ENCODE measurements around the gene ZNF536. TPM values are rescaled to one million over a fixed set of nuclear protein-coding genes. Genes with fewer than 3 reads are reported as not detected.

ZNF536 gene
- total RNA-seq, 1 donor from 2014 or later, result 24.9 TPM

DNA sequence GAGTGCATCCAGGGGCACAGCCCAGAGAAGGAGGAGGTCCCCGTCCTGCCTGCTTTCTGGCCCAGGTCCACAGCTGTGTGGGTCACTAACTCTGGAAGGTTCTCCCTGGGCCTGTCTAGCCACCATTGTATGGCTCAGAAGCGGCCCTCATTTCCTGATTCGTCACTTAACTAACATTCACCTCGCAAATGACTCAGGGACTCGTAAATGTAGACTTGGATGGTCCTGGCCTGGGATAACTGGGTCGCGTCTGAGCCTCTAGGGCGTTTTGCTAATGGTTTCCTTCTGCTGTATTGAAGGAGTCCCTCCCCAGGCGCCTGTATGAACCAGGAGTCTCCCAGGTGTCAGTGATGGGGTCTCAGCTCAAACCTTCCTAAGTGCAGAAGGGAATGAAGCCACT lies 162.8 kb downstream of the ZNF536 start:
- Mint-ChIP-seq H3K4me3 (ENCODE audit: unreplicated experiment) (no peak overlapping the region), H3K4me1 (ENCODE audit: low read depth, unreplicated experiment) (peaks cover 15% of the 10 kb centered on the region), H3K36me3 (ENCODE audit: unreplicated experiment) (no peaks in the 10 kb centered on the region), H3K9me3 (ENCODE audit: unreplicated experiment) (peaks cover 18% of the 10 kb centered on the region), H3K27me3 (ENCODE audit: unreplicated experiment) (peaks cover 12% of the 10 kb centered on the region), H3K27ac (ENCODE audit: unreplicated experiment) (no peak overlapping the region)
- DNase-seq, result no peak
- no peak for TF ChIP-seq CTCF (IDR thresholded peaks at IDR 0.05; ENCODE audit: partially characterized antibody, unreplicated experiment)

DNA sequence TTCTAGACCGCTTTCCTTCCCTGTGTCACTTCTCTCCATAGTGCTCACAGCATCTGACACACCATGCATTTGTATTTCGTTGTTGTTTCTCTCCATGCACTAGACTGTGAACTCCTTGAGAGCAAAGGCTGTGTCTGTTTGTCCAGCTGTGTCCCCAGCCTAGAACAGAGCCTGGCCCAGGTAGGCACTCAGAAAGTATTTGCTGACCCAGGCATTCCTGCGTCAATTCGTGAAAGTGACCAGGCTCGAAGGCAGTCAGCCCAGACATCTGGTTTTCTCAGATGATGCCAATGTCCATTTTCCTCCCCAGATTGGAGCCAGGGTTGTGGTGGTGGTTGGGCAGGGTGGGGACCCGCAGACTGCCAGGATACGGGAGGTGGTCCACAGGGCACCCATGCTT lies 164.8 kb downstream of the ZNF536 start:
- peaks cover 8% of the 10 kb centered on the region for H3K27me3 Mint-ChIP-seq (ENCODE audit: unreplicated experiment)
- TF ChIP-seq CTCF (IDR thresholded peaks at IDR 0.05; ENCODE audit: partially characterized antibody, unreplicated experiment), result no peak
- peaks cover 8% of the 10 kb centered on the region for H3K9me3 Mint-ChIP-seq (ENCODE audit: unreplicated experiment)
- no peaks in the 10 kb centered on the region for H3K36me3 Mint-ChIP-seq (ENCODE audit: unreplicated experiment)
- DNase-seq, result no peak
- H3K4me3 Mint-ChIP-seq (ENCODE audit: unreplicated experiment), result no peak overlapping the region
- H3K27ac Mint-ChIP-seq (ENCODE audit: unreplicated experiment), result no peak overlapping the region
- H3K4me1 Mint-ChIP-seq (ENCODE audit: low read depth, unreplicated experiment), result peaks cover 10% of the 10 kb centered on the region

DNA sequence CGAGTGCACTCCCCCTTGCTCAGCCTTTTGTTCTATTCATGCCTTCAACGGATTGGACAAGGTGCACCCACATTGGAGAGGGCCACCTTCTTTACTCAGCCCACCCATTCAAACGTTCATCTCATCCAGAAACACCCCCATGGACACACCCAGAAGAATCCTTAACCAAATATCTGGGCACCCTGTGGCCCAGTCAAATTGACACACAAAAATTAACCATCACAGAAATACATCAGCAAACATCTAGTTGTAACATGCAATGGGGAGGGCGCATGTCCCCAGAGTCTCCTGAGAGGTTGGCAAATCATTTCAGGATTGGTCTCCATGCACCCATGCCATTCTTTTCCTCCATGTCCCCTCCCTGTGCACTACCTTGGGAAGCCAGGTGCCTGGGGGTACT lies 167.1 kb downstream of the ZNF536 start:
- H3K27ac Mint-ChIP-seq (ENCODE audit: unreplicated experiment), result no peak overlapping the region
- H3K36me3 Mint-ChIP-seq (ENCODE audit: unreplicated experiment), result no peaks in the 10 kb centered on the region
- H3K9me3 Mint-ChIP-seq (ENCODE audit: unreplicated experiment), result peaks cover 4% of the 10 kb centered on the region
- DNase-seq, result no peak
- no peak for TF ChIP-seq CTCF (IDR thresholded peaks at IDR 0.05; ENCODE audit: partially characterized antibody, unreplicated experiment)
- no peak overlapping the region for H3K4me3 Mint-ChIP-seq (ENCODE audit: unreplicated experiment)
- peaks cover 8% of the 10 kb centered on the region for H3K27me3 Mint-ChIP-seq (ENCODE audit: unreplicated experiment)
- peaks cover 8% of the 10 kb centered on the region for H3K4me1 Mint-ChIP-seq (ENCODE audit: low read depth, unreplicated experiment)

- Mint-ChIP-seq H3K36me3 (ENCODE audit: unreplicated experiment) (no peaks in the 10 kb centered on the region), H3K4me3 (ENCODE audit: unreplicated experiment) (no peak overlapping the region)
Observed at GRCh38 chr19:30539981-30540380, 167.8 kb downstream of the ZNF536 start.

DNA sequence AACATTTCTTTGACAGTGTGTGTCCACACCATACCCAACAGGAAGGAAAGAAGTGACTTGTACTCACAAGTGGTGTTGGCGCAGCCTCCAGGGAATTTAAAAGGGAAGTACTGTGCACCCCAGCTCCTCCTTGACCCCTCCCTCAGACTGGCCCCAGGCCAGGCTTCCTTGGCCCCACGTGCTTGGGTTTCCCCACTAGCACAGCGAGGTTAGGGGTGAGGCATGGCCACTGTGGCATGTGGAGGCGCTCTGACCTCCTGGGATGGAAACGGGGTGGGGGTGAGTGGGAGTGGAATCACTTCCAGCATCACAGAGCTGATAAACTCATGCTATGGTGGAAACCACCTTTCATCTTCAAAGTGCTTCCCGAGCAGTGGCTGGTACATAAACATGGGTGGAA lies 168.6 kb downstream of the ZNF536 start:
- Mint-ChIP-seq H3K27me3 (ENCODE audit: unreplicated experiment) (peaks cover 8% of the 10 kb centered on the region), H3K36me3 (ENCODE audit: unreplicated experiment) (no peaks in the 10 kb centered on the region), H3K4me1 (ENCODE audit: low read depth, unreplicated experiment) (peaks cover 8% of the 10 kb centered on the region), H3K4me3 (ENCODE audit: unreplicated experiment) (no peak overlapping the region), H3K27ac (ENCODE audit: unreplicated experiment) (no peak overlapping the region), H3K9me3 (ENCODE audit: unreplicated experiment) (peaks cover 4% of the 10 kb centered on the region)
- DNase-seq, result no peak
- TF ChIP-seq CTCF (IDR thresholded peaks at IDR 0.05; ENCODE audit: partially characterized antibody, unreplicated experiment), result no peak

More at GRCh38 chr19:30539981-30540380, 167.8 kb downstream of the ZNF536 start:
- H3K9me3 Mint-ChIP-seq (ENCODE audit: unreplicated experiment), result peaks cover 4% of the 10 kb centered on the region
- no peak overlapping the region for H3K27ac Mint-ChIP-seq (ENCODE audit: unreplicated experiment)
- no peak for DNase-seq
- H3K27me3 Mint-ChIP-seq (ENCODE audit: unreplicated experiment), result peaks cover 8% of the 10 kb centered on the region
- TF ChIP-seq CTCF (IDR thresholded peaks at IDR 0.05; ENCODE audit: partially characterized antibody, unreplicated experiment), result no peak
- H3K4me1 Mint-ChIP-seq (ENCODE audit: low read depth, unreplicated experiment), result peaks cover 8% of the 10 kb centered on the region
